K562 (cell line): ENCODE measurements around the gene WBP1. TPM values are rescaled to one million over a fixed set of nuclear protein-coding genes. Genes with fewer than 3 reads are reported as not detected.

Experiments used
- BRD9 ChIP-seq: fragments of 450-650 bp; IDR thresholded peaks from 2 replicates; pipeline ENCODE4 v1.6.1; 2018; ENCODE audit warnings: low read depth; ENCODE audit not compliant: partially characterized antibody
- CBFB ChIP-seq: sonication (generic); formaldehyde crosslinking; IDR thresholded peaks from 2 replicates; pipeline ENCODE4 v1.4.0; 2020; ENCODE audit warnings: mild to moderate bottlenecking, missing genetic modification reagents
- CTCFL ChIP-seq: IDR thresholded peaks from 2 replicates; pipeline ENCODE4 v1.6.1; 2011; ENCODE audit warnings: borderline replicate concordance, low read depth, mild to moderate bottlenecking, moderate library complexity, low read length; ENCODE audit not compliant: insufficient read depth, poor library complexity, severe bottlenecking
- ERF ChIP-seq: fragments of 450-650 bp; formaldehyde crosslinking; IDR thresholded peaks from 2 replicates; pipeline ENCODE4 v1.4.0; 2020; ENCODE audit warnings: mild to moderate bottlenecking, mixed read lengths
- GABPA ChIP-seq: fragments of 200-800 bp; sonication (Bioruptor generic); conservative IDR thresholded peaks from 2 replicates; pipeline ENCODE4 v1.6.1; 2016; ENCODE audit warnings: low read depth, missing genetic modification characterization, missing compliant biosample characterization
- GATAD2A ChIP-seq: fragments of 450-650 bp; IDR thresholded peaks from 2 replicates; pipeline ENCODE4 v1.6.1; 2017
- RFX7 ChIP-seq: fragments of 250-450 bp; sonication (Bioruptor Pico); IDR thresholded peaks from 2 replicates; pipeline ENCODE4 v1.5.1; 2021; ENCODE audit warnings: mild to moderate bottlenecking
- SETDB1 ChIP-seq: IDR thresholded peaks from one replicate; pipeline ENCODE4 v1.6.1; 2012; ENCODE audit warnings: low read length, control low read depth, inconsistent platforms
- SIX5 ChIP-seq, 2 experiments: IDR thresholded peaks; 2 replicates each; pipeline ENCODE4 v1.6.1; 2011; ENCODE audit warnings: low read length in 2 of 2, borderline replicate concordance in 1 of 2, low read depth in 1 of 2, mild to moderate bottlenecking in 1 of 2, moderate library complexity in 1 of 2; ENCODE audit not compliant: insufficient read depth in 1 of 2
- SMC3 ChIP-seq: conservative IDR thresholded peaks from 2 replicates; pipeline ENCODE4 v1.6.1; 2011; ENCODE audit warnings: low read depth, low read length, improper control_type of control experiment; ENCODE audit not compliant: insufficient read depth
- TAF9B ChIP-seq: fragments of 450-650 bp; IDR thresholded peaks from 2 replicates; pipeline ENCODE4 v1.6.1; 2018; ENCODE audit warnings: mild to moderate bottlenecking; ENCODE audit not compliant: partially characterized antibody
- XRCC5 ChIP-seq: fragments of 200-400 bp; formaldehyde crosslinking; IDR thresholded peaks from 2 replicates; pipeline ENCODE4 v1.6.1; 2017; ENCODE audit warnings: low read depth, mild to moderate bottlenecking, low read length
- ZBTB7A ChIP-seq: IDR thresholded peaks from 2 replicates; pipeline ENCODE4 v1.6.1; 2011; ENCODE audit warnings: low read depth, mild to moderate bottlenecking, low read length, moderate library complexity, borderline replicate concordance; ENCODE audit not compliant: control insufficient read depth
- polyA plus RNA-seq, 8 experiments: library from polyadenylated mRNA; depleted of rRNA in 4 of 8; stranded (reverse) in 5 of 8; unstranded in 3 of 8; fragments of >200 nt; fragmentation: Nextera tagmentation in 2 of 8; fragmentation: Illumina TruSeq in 1 of 8; extraction: Ambion mirVana in 2 of 8; extraction: Trizol in 1 of 8; gene quantifications; 2 replicates each; pipeline versions ENCODE4 v1.2.1 to v1.2.3, GENCODE V29; 2011 to 2014; ENCODE audit warnings: inconsistent platforms in 1 of 8, missing spikeins in 1 of 8
- total RNA-seq, 7 experiments: library from RNA; depleted of rRNA in 6 of 7; stranded (reverse); fragments of >200 nt in 6 of 7; fragmentation: Illumina TruSeq in 2 of 7; extraction: Trizol in 2 of 7; gene quantifications; 2 replicates each; pipeline versions ENCODE4 v1.2.1 to v1.2.3, GENCODE V29; 2011 to 2021; ENCODE audit warnings: low replicate concordance in 1 of 7
- TF ChIP-seq, protein P1 (sequence below): fragments of 450-650 bp; IDR thresholded peaks from 2 replicates; pipeline ENCODE4 v1.6.1; 2016; ENCODE audit warnings: low read depth
- TF ChIP-seq, protein P2 (sequence below): fragments of 250-450 bp; sonication (Bioruptor Pico); IDR thresholded peaks from 2 replicates; pipeline ENCODE4 v1.8.0; 2021; ENCODE audit warnings: borderline replicate concordance, mild to moderate bottlenecking, moderate library complexity; ENCODE audit not compliant: poor library complexity, severe bottlenecking

WBP1 gene
- total and polyA plus RNA-seq, 9 of the 15 experiments (the other 6 are each of a cell fraction or from before 2014, with no cell fraction given) = 1.9 to 27.7 (median 14.2) TPM

GRCh38 chr2:74482801-74483674 is 24.8 kb downstream of the WBP1 start, which contains the start of the genes CCDC142 and TTC31 (continued):
- TF ChIP-seq, protein P1, sequence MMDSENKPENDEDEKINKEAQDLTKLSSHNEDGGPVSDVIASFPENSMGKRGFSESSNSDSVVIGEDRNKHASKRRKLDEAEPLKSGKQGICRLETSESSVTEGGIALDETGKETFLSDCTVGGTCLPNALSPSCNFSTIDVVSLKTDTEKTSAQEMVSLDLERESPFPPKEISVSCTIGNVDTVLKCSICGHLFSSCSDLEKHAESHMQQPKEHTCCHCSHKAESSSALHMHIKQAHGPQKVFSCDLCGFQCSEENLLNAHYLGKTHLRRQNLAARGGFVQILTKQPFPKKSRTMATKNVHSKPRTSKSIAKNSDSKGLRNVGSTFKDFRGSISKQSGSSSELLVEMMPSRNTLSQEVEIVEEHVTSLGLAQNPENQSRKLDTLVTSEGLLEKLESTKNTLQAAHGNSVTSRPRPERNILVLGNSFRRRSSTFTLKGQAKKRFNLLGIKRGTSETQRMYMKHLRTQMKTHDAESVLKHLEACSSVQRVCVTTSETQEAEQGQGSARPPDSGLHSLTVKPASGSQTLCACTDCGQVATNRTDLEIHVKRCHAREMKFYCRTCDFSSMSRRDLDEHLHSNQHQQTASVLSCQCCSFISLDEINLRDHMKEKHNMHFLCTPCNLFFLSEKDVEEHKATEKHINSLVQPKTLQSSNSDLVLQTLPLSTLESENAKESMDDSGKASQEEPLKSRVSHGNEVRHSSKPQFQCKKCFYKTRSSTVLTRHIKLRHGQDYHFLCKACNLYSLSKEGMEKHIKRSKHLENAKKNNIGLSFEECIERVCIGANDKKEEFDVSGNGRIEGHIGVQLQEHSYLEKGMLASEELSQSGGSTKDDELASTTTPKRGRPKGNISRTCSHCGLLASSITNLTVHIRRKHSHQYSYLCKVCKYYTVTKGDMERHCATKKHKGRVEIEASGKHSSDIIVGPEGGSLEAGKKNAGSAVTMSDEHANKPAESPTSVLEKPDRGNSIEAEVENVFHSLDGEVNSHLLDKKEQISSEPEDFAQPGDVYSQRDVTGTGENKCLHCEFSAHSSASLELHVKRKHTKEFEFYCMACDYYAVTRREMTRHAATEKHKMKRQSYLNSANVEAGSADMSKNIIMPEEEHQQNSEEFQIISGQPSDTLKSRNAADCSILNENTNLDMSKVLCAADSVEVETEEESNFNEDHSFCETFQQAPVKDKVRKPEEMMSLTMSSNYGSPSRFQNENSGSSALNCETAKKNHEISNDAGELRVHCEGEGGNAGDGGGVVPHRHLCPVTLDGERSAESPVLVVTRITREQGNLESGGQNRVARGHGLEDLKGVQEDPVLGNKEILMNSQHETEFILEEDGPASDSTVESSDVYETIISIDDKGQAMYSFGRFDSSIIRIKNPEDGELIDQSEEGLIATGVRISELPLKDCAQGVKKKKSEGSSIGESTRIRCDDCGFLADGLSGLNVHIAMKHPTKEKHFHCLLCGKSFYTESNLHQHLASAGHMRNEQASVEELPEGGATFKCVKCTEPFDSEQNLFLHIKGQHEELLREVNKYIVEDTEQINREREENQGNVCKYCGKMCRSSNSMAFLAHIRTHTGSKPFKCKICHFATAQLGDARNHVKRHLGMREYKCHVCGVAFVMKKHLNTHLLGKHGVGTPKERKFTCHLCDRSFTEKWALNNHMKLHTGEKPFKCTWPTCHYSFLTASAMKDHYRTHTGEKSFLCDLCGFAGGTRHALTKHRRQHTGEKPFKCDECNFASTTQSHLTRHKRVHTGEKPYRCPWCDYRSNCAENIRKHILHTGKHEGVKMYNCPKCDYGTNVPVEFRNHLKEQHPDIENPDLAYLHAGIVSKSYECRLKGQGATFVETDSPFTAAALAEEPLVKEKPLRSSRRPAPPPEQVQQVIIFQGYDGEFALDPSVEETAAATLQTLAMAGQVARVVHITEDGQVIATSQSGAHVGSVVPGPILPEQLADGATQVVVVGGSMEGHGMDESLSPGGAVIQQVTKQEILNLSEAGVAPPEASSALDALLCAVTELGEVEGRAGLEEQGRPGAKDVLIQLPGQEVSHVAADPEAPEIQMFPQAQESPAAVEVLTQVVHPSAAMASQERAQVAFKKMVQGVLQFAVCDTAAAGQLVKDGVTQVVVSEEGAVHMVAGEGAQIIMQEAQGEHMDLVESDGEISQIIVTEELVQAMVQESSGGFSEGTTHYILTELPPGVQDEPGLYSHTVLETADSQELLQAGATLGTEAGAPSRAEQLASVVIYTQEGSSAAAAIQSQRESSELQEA = peak; percentile 97
- TF ChIP-seq GATAD2A (0 out of 2 replicates have a peak, but pooled peaks have one; percentile 9), CBFB (CRISPR knock-in tag) (0 out of 2 replicates have a peak, but pooled peaks have one; percentile 42), ZBTB7A (0 out of 2 replicates have a peak, but pooled peaks have one; percentile 15), RFX7 (CRISPR knock-in tag) (no peak), GABPA (tag) (peak; percentile 98), BRD9 (peak; percentile 88), CTCFL (peak; percentile 55), SETDB1 (no peak), XRCC5 (no peak; the same call in 1 of the 2 replicates), SIX5 (IDR thresholded peaks at IDR 0.05; ENCODE audit: borderline replicate concordance in 1 of 2, insufficient read depth in 1 of 2, low read depth in 1 of 2, low read length in 2 of 2) (peak; percentile 48 to 60; a peak in 3 of 4 replicates), TAF9B (peak; percentile 82), ERF (no peak), SMC3 (peak; percentile 83)
- TF ChIP-seq, protein P2, sequence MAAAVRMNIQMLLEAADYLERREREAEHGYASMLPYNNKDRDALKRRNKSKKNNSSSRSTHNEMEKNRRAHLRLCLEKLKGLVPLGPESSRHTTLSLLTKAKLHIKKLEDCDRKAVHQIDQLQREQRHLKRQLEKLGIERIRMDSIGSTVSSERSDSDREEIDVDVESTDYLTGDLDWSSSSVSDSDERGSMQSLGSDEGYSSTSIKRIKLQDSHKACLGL = no peak
